Measurements from ENCODE around the gene AKR1B1. TPM values are rescaled to one million over a fixed set of nuclear protein-coding genes. Genes with fewer than 3 reads are reported as not detected.

Gene AKR1B1
- total and polyA plus RNA-seq, 2 of the 13 experiments (the other 11 are each of a cell fraction or from before 2014, with no cell fraction given): 89.9 to 133 TPM

- Histone ChIP-seq H3K9me3 (ENCODE audit: low read length) (no peaks in the 10 kb centered on the region), H3K4me1 (ENCODE audit: insufficient read depth, low read length) (no peaks in the 10 kb centered on the region), H3K36me3 (replicated peaks in 1 of 2; ENCODE audit: control insufficient read depth in 1 of 2, insufficient read depth in 2 of 2, low read length in 2 of 2) (peaks cover 15 to 37% of the 10 kb centered on the region in 2 experiments), H3K4me2 (ENCODE audit: low read depth, low read length) (no peak overlapping the region), H2AFZ (ENCODE audit: low read length) (no peak overlapping the region), H3K27me3 (ENCODE audit: control insufficient read depth in 1 of 2, insufficient read depth in 2 of 2, low read length in 2 of 2) (no peaks in the 10 kb centered on the region), H4K20me1 (ENCODE audit: insufficient read depth, low read length) (no peaks in the 10 kb centered on the region), H3K4me3 (replicated peaks in 1 of 3; ENCODE audit: insufficient read depth in 1 of 3, low read depth in 2 of 3, low read length in 3 of 3) (no peak overlapping the region), H3K9ac (ENCODE audit: insufficient read depth, low read depth, low read length) (no peak overlapping the region), H3K79me2 (ENCODE audit: insufficient read depth, low read length) (no peaks in the 10 kb centered on the region), H3K27ac (ENCODE audit: extremely low read length, insufficient read depth, low read length) (no peak overlapping the region)
- in situ Hi-C loops (cut with HindIII; ENCODE audit: extremely low pct_ligation_motif_present, low pct_unique_long_range_greater_than_20kb): no loop called here
- ChIA-PET POLR2A (no interaction called here), CTCF (ENCODE audit: low intra/inter-chr PET ratio, low total read pairs) (no interaction called here)
- no TSS peak for BruUV-seq (replicated peaks)
- intact Hi-C loops (cut with micrococcal nuclease; ENCODE audit: unreplicated experiment): no loop called here
- FAIRE-seq (no peak), DNase-seq (ENCODE audit: low spot score) (no peak), ATAC-seq (no peak)
- TF ChIP-seq SMYD3 (CRISPR knock-in tag; IDR thresholded peaks at IDR 0.05) (no peak), ZNF274 (CRISPR knock-in tag; IDR thresholded peaks at IDR 0.05) (no peak)
- WGBS (ENCODE audit: low lambda C conversion rate): 86% methylated on average over 7 of the region's 8 CpGs
Observed at GRCh38 chr7:134440067-134440466, 18.8 kb downstream of the AKR1B1 start.

- ATAC-seq (no peak), FAIRE-seq (no peak), DNase-seq (ENCODE audit: low spot score) (no peak)
- H3K36me3 ChIP-seq (replicated peaks in 1 of 2; ENCODE audit: control insufficient read depth in 1 of 2, insufficient read depth in 2 of 2, low read length in 2 of 2): peaks cover 8 to 25% of the 10 kb centered on the region in 2 experiments; a peak in 4 of 5 replicates
- H3K4me3 ChIP-seq (replicated peaks in 1 of 3; ENCODE audit: insufficient read depth in 1 of 3, low read depth in 2 of 3, low read length in 3 of 3): no peak overlapping the region
- ChIA-PET CTCF (ENCODE audit: low intra/inter-chr PET ratio, low total read pairs) (no interaction called here), POLR2A (no interaction called here)
- intact Hi-C loops (cut with micrococcal nuclease; ENCODE audit: unreplicated experiment) (no loop called here), in situ Hi-C loops (cut with HindIII; ENCODE audit: extremely low pct_ligation_motif_present, low pct_unique_long_range_greater_than_20kb) (no loop called here)
- H2AFZ ChIP-seq (ENCODE audit: low read length): no peak overlapping the region
- WGBS (ENCODE audit: low lambda C conversion rate): 82% methylated on average over 4 of the region's 4 CpGs
- no peak overlapping the region for H3K4me2 ChIP-seq (ENCODE audit: low read depth, low read length)
- no peak overlapping the region for H3K9ac ChIP-seq (ENCODE audit: insufficient read depth, low read depth, low read length)
- H3K27ac ChIP-seq (ENCODE audit: extremely low read length, insufficient read depth, low read length): no peak overlapping the region
- no TSS peak for BruUV-seq (replicated peaks)
- no peaks in the 10 kb centered on the region for H3K27me3 ChIP-seq (ENCODE audit: control insufficient read depth in 1 of 2, insufficient read depth in 2 of 2, low read length in 2 of 2)
- no peaks in the 10 kb centered on the region for H4K20me1 ChIP-seq (ENCODE audit: insufficient read depth, low read length)
- H3K9me3 ChIP-seq (ENCODE audit: low read length): no peaks in the 10 kb centered on the region
- H3K79me2 ChIP-seq (ENCODE audit: insufficient read depth, low read length): no peaks in the 10 kb centered on the region
- H3K4me1 ChIP-seq (ENCODE audit: insufficient read depth, low read length): no peaks in the 10 kb centered on the region
- TF ChIP-seq HMGXB3 (CRISPR knock-in tag; IDR thresholded peaks at IDR 0.05; ENCODE audit: borderline replicate concordance) (no peak), ZNF563 (CRISPR knock-in tag; IDR thresholded peaks at IDR 0.05) (no peak), ZNF761 (CRISPR knock-in tag; conservative IDR thresholded peaks at IDR 0.05) (no peak), ELF1 (CRISPR knock-in tag; IDR thresholded peaks at IDR 0.05) (no peak), POGZ (CRISPR knock-in tag; IDR thresholded peaks at IDR 0.05) (no peak), SKI (IDR thresholded peaks at IDR 0.05; ENCODE audit: partially characterized antibody) (no peak), ZSCAN30 (CRISPR knock-in tag; IDR thresholded peaks at IDR 0.05) (no peak), ZNF597 (CRISPR knock-in tag; IDR thresholded peaks at IDR 0.05) (no peak), ATF7-NPFF (CRISPR knock-in tag; IDR thresholded peaks at IDR 0.05; ENCODE audit: low read depth) (no peak), ZNF512 (CRISPR knock-in tag; IDR thresholded peaks at IDR 0.05) (no peak)
Observed at GRCh38 chr7:134438946-134439345, 20.0 kb downstream of the AKR1B1 start.

Data from HepG2 (cell line).